Naive thymus-derived CD8-positive, alpha-beta T cell (primary cell): Measurements from ENCODE around the gene NPHP4. TPM values are rescaled to one million over a fixed set of nuclear protein-coding genes. Genes with fewer than 3 reads are reported as not detected.
A peak's percentile ranks its signal among the peaks of the same experiment; 100 is the strongest.

Experiments
- ATAC-seq, 2 donors: fragments of 150-1000 bp; cut with Tn5 transposase in 1 of 2; sonication (Bioruptor Pico), chemical (Tn5 transposase) in 1 of 2; 1 replicate in 1 of 2; 2 replicates in 1 of 2; pipeline ENCODE4 v1.10.0; 2021; ENCODE audit warnings: mild to moderate bottlenecking in 2 of 2, moderate library complexity in 2 of 2
- POLR2A ChIA-PET: fragments of 350-600 bp; sonication (Branson Sonifier 250); formaldehyde crosslinking; loops from one replicate; lab custom pipeline; 2021; ENCODE audit warnings: antibody characterized with exemption; lab: Charles Lee
- DNase-seq, 10 donors: peaks; one replicate each; pipeline versions ENCODE4 v3.0.0 to v3.0.0-alpha.2; 2020 to 2022
- H3K27ac Mint-ChIP-seq, 10 donors: one replicate each; pipeline ENCODE4 v1.8.0; 2020 to 2022; ENCODE audit warnings: mild to moderate bottlenecking in 10 of 10, mixed read lengths in 10 of 10, moderate library complexity in 4 of 10, inconsistent platforms in 1 of 10
- H3K27me3 Mint-ChIP-seq, 5 donors: one replicate each; pipeline ENCODE4 v1.8.0; 2021 to 2022; ENCODE audit warnings: mixed read lengths in 5 of 5
- H3K36me3 Mint-ChIP-seq, 3 donors: one replicate each; pipeline ENCODE4 v1.8.0; 2020 to 2022; ENCODE audit warnings: mixed read lengths in 3 of 3, mild to moderate bottlenecking in 2 of 3, inconsistent platforms in 1 of 3
- H3K4me1 Mint-ChIP-seq, 4 donors: one replicate each; pipeline ENCODE4 v1.8.0; 2021 to 2022; ENCODE audit warnings: mixed read lengths in 4 of 4
- H3K4me3 Mint-ChIP-seq, 10 donors: one replicate each; pipeline ENCODE4 v1.8.0; 2020 to 2022; ENCODE audit warnings: mild to moderate bottlenecking in 10 of 10, mixed read lengths in 10 of 10, moderate library complexity in 6 of 10, inconsistent platforms in 1 of 10
- H3K9me3 Mint-ChIP-seq, 9 donors: one replicate each; pipeline ENCODE4 v1.8.0; 2020 to 2022; ENCODE audit warnings: mixed read lengths in 9 of 9, mild to moderate bottlenecking in 3 of 9, inconsistent platforms in 1 of 9, moderate library complexity in 1 of 9
- polyA plus RNA-seq, 3 donors: library from polyadenylated mRNA; unstranded; fragments of 300-500 nt; fragmentation: Illumina TruSeq; gene quantifications; one replicate each; pipeline ENCODE4 v1.2.3, GENCODE V29; 2021
- total RNA-seq, 8 experiments: library from RNA in 2 of 8; stranded (reverse) in 2 of 8; gene quantifications; one replicate each; pipeline ENCODE4 v1.2.3 and lab custom pipeline; 2021 to 2026

The NPHP4 gene
- total and polyA plus RNA-seq, 5 experiments from 2014 or later = 0.14 to 6.3 (median 0.97) TPM

- Mint-ChIP-seq H3K27me3 (no peaks in the 10 kb centered on the region), H3K4me3 (no peak overlapping the region), H3K4me1 (peaks cover 0 to 11% (median 5%) of the 10 kb centered on the region in 4 donors), H3K9me3 (no peaks in the 10 kb centered on the region), H3K36me3 (peaks cover 0 to 14% (median 0%) of the 10 kb centered on the region in 3 donors), H3K27ac (no peak overlapping the region)
- ATAC-seq (no peak), DNase-seq (peak in 1 of 10 donors; percentile 36)
- POLR2A ChIA-PET = no interaction called here
Measured at GRCh38 chr1:5971471-5972197, 20.6 kb downstream of the NPHP4 start.

- H3K27me3 Mint-ChIP-seq = no peaks in the 10 kb centered on the region
- H3K27ac Mint-ChIP-seq = peak overlapping the region in 1 of 10 donors; percentile 46
- DNase-seq (no peak), ATAC-seq (no peak)
- POLR2A ChIA-PET = no interaction called here
- no peaks in the 10 kb centered on the region for H3K9me3 Mint-ChIP-seq
- no peak overlapping the region for H3K4me3 Mint-ChIP-seq
- H3K36me3 Mint-ChIP-seq = peaks cover 0 to 18% (median 0%) of the 10 kb centered on the region in 3 donors
- peaks cover 0 to 7% (median 5%) of the 10 kb centered on the region in 4 donors for H3K4me1 Mint-ChIP-seq
Measured at GRCh38 chr1:5970610-5971273, 21.5 kb downstream of the NPHP4 start.

- H3K27me3 Mint-ChIP-seq = no peaks in the 10 kb centered on the region
- peaks cover 0 to 3% (median 0%) of the 10 kb centered on the region in 4 donors for H3K4me1 Mint-ChIP-seq
- H3K4me3 Mint-ChIP-seq = no peak overlapping the region
- no peak overlapping the region for H3K27ac Mint-ChIP-seq
- no peaks in the 10 kb centered on the region for H3K9me3 Mint-ChIP-seq
- ATAC-seq (no peak), DNase-seq (no peak)
- POLR2A ChIA-PET = no interaction called here
- H3K36me3 Mint-ChIP-seq = peaks cover 0 to 20% (median 0%) of the 10 kb centered on the region in 3 donors
Measured at GRCh38 chr1:5969168-5969567, 23.1 kb downstream of the NPHP4 start.

- no peaks in the 10 kb centered on the region for H3K27me3 Mint-ChIP-seq
- DNase-seq = no peak
- no peak overlapping the region for H3K4me3 Mint-ChIP-seq
- H3K4me1 Mint-ChIP-seq = peaks cover 0 to 3% (median 0%) of the 10 kb centered on the region in 4 donors
- H3K36me3 Mint-ChIP-seq = peaks cover 0 to 20% (median 0%) of the 10 kb centered on the region in 3 donors
- POLR2A ChIA-PET = no interaction called here
- no peak for ATAC-seq
- no peaks in the 10 kb centered on the region for H3K9me3 Mint-ChIP-seq
- no peak overlapping the region for H3K27ac Mint-ChIP-seq
Measured at GRCh38 chr1:5968161-5968736, 24.0 kb downstream of the NPHP4 start.

GRCh38 chr1:5967351-5968160 is 24.7 kb downstream of the NPHP4 start:
- no peak for ATAC-seq
- POLR2A ChIA-PET = no interaction called here
- Mint-ChIP-seq H3K27ac (no peak overlapping the region), H3K36me3 (peaks cover 0 to 20% (median 0%) of the 10 kb centered on the region in 3 donors), H3K4me1 (peaks cover 0 to 3% (median 0%) of the 10 kb centered on the region in 4 donors), H3K9me3 (no peaks in the 10 kb centered on the region), H3K27me3 (no peaks in the 10 kb centered on the region), H3K4me3 (no peak overlapping the region)
- DNase-seq = no peak

GRCh38 chr1:5966543-5967205 is 25.6 kb downstream of the NPHP4 start:
- no peak overlapping the region for H3K27ac Mint-ChIP-seq
- no peak for DNase-seq
- POLR2A ChIA-PET = no interaction called here

GRCh38 chr1:5965586-5966131 is 26.6 kb downstream of the NPHP4 start:
- DNase-seq = no peak
- ATAC-seq = no peak
- Mint-ChIP-seq H3K4me1 (peaks cover 0 to 1% (median 0%) of the 10 kb centered on the region in 4 donors), H3K27ac (no peak overlapping the region), H3K9me3 (no peaks in the 10 kb centered on the region), H3K36me3 (peaks cover 0 to 25% (median 3%) of the 10 kb centered on the region in 3 donors), H3K27me3 (no peaks in the 10 kb centered on the region), H3K4me3 (no peak overlapping the region)
- POLR2A ChIA-PET = no interaction called here

More at GRCh38 chr1:5966543-5967205, 25.6 kb downstream of the NPHP4 start:
- H3K36me3 Mint-ChIP-seq = peaks cover 0 to 20% (median 2%) of the 10 kb centered on the region in 3 donors
- H3K4me3 Mint-ChIP-seq = no peak overlapping the region
- peaks cover 0 to 3% (median 0%) of the 10 kb centered on the region in 4 donors for H3K4me1 Mint-ChIP-seq
- H3K27me3 Mint-ChIP-seq = no peaks in the 10 kb centered on the region
- H3K9me3 Mint-ChIP-seq = no peaks in the 10 kb centered on the region
- ATAC-seq = no peak

GRCh38 chr1:5962265-5963105 is 29.7 kb downstream of the NPHP4 start:
- Mint-ChIP-seq H3K36me3 (peaks cover 0 to 28% (median 3%) of the 10 kb centered on the region in 3 donors), H3K9me3 (no peaks in the 10 kb centered on the region), H3K27me3 (no peaks in the 10 kb centered on the region), H3K4me1 (peaks cover 0 to 2% (median 0%) of the 10 kb centered on the region in 4 donors), H3K4me3 (no peak overlapping the region), H3K27ac (peak overlapping the region in 1 of 10 donors; percentile 27)
- DNase-seq = no peak
- POLR2A ChIA-PET = no interaction called here
- ATAC-seq = no peak

- H3K27me3 Mint-ChIP-seq = no peaks in the 10 kb centered on the region
- H3K4me3 Mint-ChIP-seq = no peak overlapping the region
- ATAC-seq (no peak), DNase-seq (no peak)
- no peaks in the 10 kb centered on the region for H3K9me3 Mint-ChIP-seq
- POLR2A ChIA-PET = no interaction called here
- H3K27ac Mint-ChIP-seq = peak overlapping the region in 2 of 10 donors; percentile 19 to 24
- H3K4me1 Mint-ChIP-seq = peaks cover 0 to 4% (median 0%) of the 10 kb centered on the region in 4 donors
- H3K36me3 Mint-ChIP-seq = peaks cover 0 to 24% (median 3%) of the 10 kb centered on the region in 3 donors
Measured at GRCh38 chr1:5961601-5962000, 30.6 kb downstream of the NPHP4 start.

- POLR2A ChIA-PET = no interaction called here
- DNase-seq (no peak), ATAC-seq (no peak)
- no peak overlapping the region for H3K27ac Mint-ChIP-seq
- no peaks in the 10 kb centered on the region for H3K27me3 Mint-ChIP-seq
- no peaks in the 10 kb centered on the region for H3K9me3 Mint-ChIP-seq
- peaks cover 0 to 7% (median 3%) of the 10 kb centered on the region in 4 donors for H3K4me1 Mint-ChIP-seq
- peaks cover 0 to 22% (median 6%) of the 10 kb centered on the region in 3 donors for H3K36me3 Mint-ChIP-seq
- no peak overlapping the region for H3K4me3 Mint-ChIP-seq
Measured at GRCh38 chr1:5960336-5960735, 31.9 kb downstream of the NPHP4 start.

- ATAC-seq (no peak), DNase-seq (no peak)
- Mint-ChIP-seq H3K36me3 (peaks cover 0 to 25% (median 8%) of the 10 kb centered on the region in 3 donors), H3K27ac (no peak overlapping the region), H3K4me3 (no peak overlapping the region), H3K4me1 (peaks cover 6 to 10% (median 9%) of the 10 kb centered on the region in 4 donors), H3K27me3 (no peaks in the 10 kb centered on the region), H3K9me3 (no peaks in the 10 kb centered on the region)
- POLR2A ChIA-PET = no interaction called here
Measured at GRCh38 chr1:5959667-5960230, 32.5 kb downstream of the NPHP4 start.
